ENCODE results near the gene CMYA5.

The CMYA5 gene

GRCh38 chr5:79840084-79840990 is 150.7 kb downstream of the CMYA5 start:
- no peak for TF ChIP-seq CTCF (IDR thresholded peaks at IDR 0.05; ENCODE audit: insufficient read depth, low read depth, low read length, missing control alignments)
- DNase-seq (ENCODE audit: low read depth): no peak

GRCh38 chr5:79841172-79841571 is 151.5 kb downstream of the CMYA5 start:
- H3K4me3 ChIP-seq (ENCODE audit: low read depth, low read length): no peak overlapping the region
- no peak for DNase-seq (ENCODE audit: low read depth)
- TF ChIP-seq CTCF (IDR thresholded peaks at IDR 0.05; ENCODE audit: insufficient read depth, low read depth, low read length, missing control alignments): no peak

More at GRCh38 chr5:79840084-79840990, 150.7 kb downstream of the CMYA5 start:
- H3K4me3 ChIP-seq (ENCODE audit: low read depth, low read length): no peak overlapping the region

- no peak for DNase-seq (ENCODE audit: low read depth)
- TF ChIP-seq CTCF (IDR thresholded peaks at IDR 0.05; ENCODE audit: insufficient read depth, low read depth, low read length, missing control alignments): no peak
- no peak overlapping the region for H3K4me3 ChIP-seq (ENCODE audit: low read depth, low read length)
Observed at GRCh38 chr5:79842006-79842881, 152.6 kb downstream of the CMYA5 start.

- H3K4me3 ChIP-seq (ENCODE audit: low read depth, low read length): no peak overlapping the region
- TF ChIP-seq CTCF (IDR thresholded peaks at IDR 0.05; ENCODE audit: insufficient read depth, low read depth, low read length, missing control alignments): no peak
- no peak for DNase-seq (ENCODE audit: low read depth)
Observed at GRCh38 chr5:79842991-79843390, 153.4 kb downstream of the CMYA5 start.

- DNase-seq (ENCODE audit: low read depth): no peak
- no peak for TF ChIP-seq CTCF (IDR thresholded peaks at IDR 0.05; ENCODE audit: insufficient read depth, low read depth, low read length, missing control alignments)
- H3K4me3 ChIP-seq (ENCODE audit: low read depth, low read length): no peak overlapping the region
Observed at GRCh38 chr5:79843450-79844388, 154.1 kb downstream of the CMYA5 start.

GRCh38 chr5:79844571-79844970 is 154.9 kb downstream of the CMYA5 start:
- TF ChIP-seq CTCF (IDR thresholded peaks at IDR 0.05; ENCODE audit: insufficient read depth, low read depth, low read length, missing control alignments): no peak
- no peak overlapping the region for H3K4me3 ChIP-seq (ENCODE audit: low read depth, low read length)
- no peak for DNase-seq (ENCODE audit: low read depth)

Data from GM12865 (cell line).